Measurements from ENCODE around the gene SARDH.

SARDH gene

DNA sequence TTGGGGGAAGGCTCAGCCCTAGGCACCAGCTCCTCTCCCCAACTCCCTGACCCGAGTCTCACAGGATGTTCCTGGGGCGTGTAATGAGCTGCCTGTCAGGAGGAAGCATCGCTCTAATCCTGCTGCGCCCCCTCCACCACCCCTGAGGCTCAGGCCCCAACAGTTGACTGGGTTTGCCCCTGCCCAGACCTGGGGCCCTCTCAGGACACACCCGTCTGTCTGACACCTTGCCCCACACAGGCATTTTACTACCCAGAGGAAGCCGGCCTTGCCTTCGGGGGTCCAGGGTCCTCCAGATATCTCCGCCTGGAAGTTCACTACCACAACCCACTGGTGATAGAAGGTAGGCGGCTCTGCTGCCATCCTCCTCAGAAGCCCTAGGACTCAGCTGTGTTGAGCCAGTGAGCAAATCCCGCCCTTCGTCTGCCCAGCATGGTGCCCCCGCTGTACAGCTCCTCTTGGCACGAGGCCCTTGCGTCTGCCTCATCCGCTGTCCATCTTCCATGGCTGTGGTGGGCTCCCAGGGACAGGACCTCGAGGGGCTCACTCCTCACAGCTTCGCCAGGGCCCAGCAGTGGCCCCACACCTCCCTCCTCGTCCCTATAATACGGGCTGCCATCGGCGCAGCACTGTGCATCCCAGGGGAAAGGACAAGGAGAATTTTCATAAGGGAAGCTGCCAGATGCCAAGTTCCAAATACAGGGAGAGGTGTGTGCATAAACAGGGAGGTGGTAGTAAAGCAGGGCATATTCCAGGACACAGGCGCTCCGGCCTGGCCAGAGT is 94.0 kb downstream of the SARDH start:
- no peak overlapping the region for H3K4me2 ChIP-seq (ENCODE audit: low read length)
- H4K20me1 ChIP-seq (ENCODE audit: control insufficient read depth, insufficient read depth, low read depth, low read length) = 0 out of 2 replicates have a peak, but pooled peaks cover 3% of the 10 kb centered on the region

DNA sequence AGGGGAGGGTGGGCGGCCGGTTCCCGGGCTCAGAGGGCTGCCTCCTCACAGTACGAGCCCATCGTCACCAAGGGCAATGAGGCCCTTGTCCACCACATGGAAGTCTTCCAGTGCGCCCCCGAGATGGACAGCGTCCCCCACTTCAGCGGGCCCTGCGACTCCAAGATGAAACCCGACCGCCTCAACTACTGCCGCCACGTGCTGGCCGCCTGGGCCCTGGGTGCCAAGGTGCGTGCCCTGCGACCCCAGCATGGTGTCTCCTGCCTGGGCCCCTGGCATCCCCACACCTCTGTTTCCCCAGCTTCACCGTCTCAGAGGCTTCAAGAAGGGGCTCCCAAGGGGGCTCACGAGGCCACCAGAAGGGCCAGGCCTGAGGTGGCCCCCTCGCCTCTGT is 94.8 kb downstream of the SARDH start:
- no peak for TF ChIP-seq EZH2phosphoT487 (IDR thresholded peaks at IDR 0.05; ENCODE audit: borderline replicate concordance, low read length)
- TF ChIP-seq, protein P1, sequence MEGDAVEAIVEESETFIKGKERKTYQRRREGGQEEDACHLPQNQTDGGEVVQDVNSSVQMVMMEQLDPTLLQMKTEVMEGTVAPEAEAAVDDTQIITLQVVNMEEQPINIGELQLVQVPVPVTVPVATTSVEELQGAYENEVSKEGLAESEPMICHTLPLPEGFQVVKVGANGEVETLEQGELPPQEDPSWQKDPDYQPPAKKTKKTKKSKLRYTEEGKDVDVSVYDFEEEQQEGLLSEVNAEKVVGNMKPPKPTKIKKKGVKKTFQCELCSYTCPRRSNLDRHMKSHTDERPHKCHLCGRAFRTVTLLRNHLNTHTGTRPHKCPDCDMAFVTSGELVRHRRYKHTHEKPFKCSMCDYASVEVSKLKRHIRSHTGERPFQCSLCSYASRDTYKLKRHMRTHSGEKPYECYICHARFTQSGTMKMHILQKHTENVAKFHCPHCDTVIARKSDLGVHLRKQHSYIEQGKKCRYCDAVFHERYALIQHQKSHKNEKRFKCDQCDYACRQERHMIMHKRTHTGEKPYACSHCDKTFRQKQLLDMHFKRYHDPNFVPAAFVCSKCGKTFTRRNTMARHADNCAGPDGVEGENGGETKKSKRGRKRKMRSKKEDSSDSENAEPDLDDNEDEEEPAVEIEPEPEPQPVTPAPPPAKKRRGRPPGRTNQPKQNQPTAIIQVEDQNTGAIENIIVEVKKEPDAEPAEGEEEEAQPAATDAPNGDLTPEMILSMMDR (IDR thresholded peaks at IDR 0.05; ENCODE audit: low read depth, low read length, poor library complexity, severe bottlenecking) = no peak
- H3K36me3 ChIP-seq (ENCODE audit: control insufficient read depth, low read length) = no peaks in the 10 kb centered on the region
- no peak overlapping the region for H3K4me3 ChIP-seq (ENCODE audit: low read length)
- H3K4me1 ChIP-seq (ENCODE audit: control insufficient read depth, low read length) = no peaks in the 10 kb centered on the region
- H3K4me2 ChIP-seq (ENCODE audit: low read length) = no peak overlapping the region
- 0 out of 2 replicates have a peak, but pooled peaks cover 3% of the 10 kb centered on the region for H4K20me1 ChIP-seq (ENCODE audit: control insufficient read depth, insufficient read depth, low read depth, low read length)
- no peaks in the 10 kb centered on the region for H3F3A ChIP-seq (ENCODE audit: control insufficient read depth, insufficient read depth)
- no peaks in the 10 kb centered on the region for H3K9me2 ChIP-seq (replicated peaks; ENCODE audit: control insufficient read depth, low read length)
- no peaks in the 10 kb centered on the region for H3K79me2 ChIP-seq (ENCODE audit: control insufficient read depth, low read length)
- H3K27me3 ChIP-seq (ENCODE audit: control insufficient read depth, low read length) = peaks cover 6% of the 10 kb centered on the region; the same call in 1 of the 2 replicates
- H3K27ac ChIP-seq (ENCODE audit: low read depth, low read length) = no peak overlapping the region
- no peaks in the 10 kb centered on the region for H3K9me3 ChIP-seq (ENCODE audit: control insufficient read depth, insufficient read depth, low read length)

More for the DNA sequence above, 94.0 kb downstream of the SARDH start:
- H3K4me3 ChIP-seq (ENCODE audit: low read length) = no peak overlapping the region
- no peaks in the 10 kb centered on the region for H3K36me3 ChIP-seq (ENCODE audit: control insufficient read depth, low read length)
- no peaks in the 10 kb centered on the region for H3K9me2 ChIP-seq (replicated peaks; ENCODE audit: control insufficient read depth, low read length)
- no peak overlapping the region for H3K27ac ChIP-seq (ENCODE audit: low read depth, low read length)
- no peaks in the 10 kb centered on the region for H3K9me3 ChIP-seq (ENCODE audit: control insufficient read depth, insufficient read depth, low read length)
- H3K4me1 ChIP-seq (ENCODE audit: control insufficient read depth, low read length) = no peaks in the 10 kb centered on the region
- TF ChIP-seq, protein P1 (IDR thresholded peaks at IDR 0.05; ENCODE audit: low read depth, low read length, poor library complexity, severe bottlenecking) = no peak
- TF ChIP-seq EZH2phosphoT487 (IDR thresholded peaks at IDR 0.05; ENCODE audit: borderline replicate concordance, low read length) = no peak
- peaks cover 6% of the 10 kb centered on the region; the same call in 1 of the 2 replicates for H3K27me3 ChIP-seq (ENCODE audit: control insufficient read depth, low read length)
- H3F3A ChIP-seq (ENCODE audit: control insufficient read depth, insufficient read depth) = no peaks in the 10 kb centered on the region
- H3K79me2 ChIP-seq (ENCODE audit: control insufficient read depth, low read length) = no peaks in the 10 kb centered on the region

DNA sequence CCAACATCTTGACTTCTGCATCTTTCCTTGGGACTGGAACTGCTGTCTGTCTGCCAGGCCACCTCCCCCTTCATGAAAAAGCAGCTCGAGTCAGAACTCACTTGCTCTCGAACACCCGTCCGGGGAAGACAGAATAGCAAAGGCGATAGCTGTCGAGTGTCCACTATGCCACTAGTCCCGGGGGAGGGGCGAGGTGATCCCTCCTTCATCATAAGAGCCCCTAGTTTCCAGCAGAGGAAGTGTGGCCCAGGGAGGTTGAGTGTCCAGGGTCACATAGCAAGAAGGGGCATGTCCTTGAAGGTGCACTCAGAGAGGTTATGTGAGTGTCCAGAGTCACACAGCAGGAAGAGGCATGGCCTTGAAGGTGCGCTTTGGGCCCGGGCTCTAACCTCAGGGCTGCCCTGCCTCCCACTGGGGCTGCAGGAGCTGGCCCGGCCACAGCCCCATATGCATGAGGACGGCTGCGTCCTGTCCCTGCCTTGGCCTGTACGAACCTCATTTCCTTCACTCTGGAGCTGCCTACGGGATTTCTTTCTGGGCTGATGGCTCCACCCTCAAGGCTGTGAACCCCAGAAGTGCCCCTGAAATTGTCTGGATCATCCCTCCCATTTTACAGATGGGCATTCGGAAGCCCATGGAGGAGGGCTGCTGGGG is 95.3 kb downstream of the SARDH start:
- Histone ChIP-seq H3K27me3 (ENCODE audit: control insufficient read depth, low read length) (peaks cover 6% of the 10 kb centered on the region; the same call in 1 of the 2 replicates), H3K4me3 (ENCODE audit: low read length) (no peak overlapping the region), H3F3A (ENCODE audit: control insufficient read depth, insufficient read depth) (no peaks in the 10 kb centered on the region), H3K9me2 (replicated peaks; ENCODE audit: control insufficient read depth, low read length) (no peaks in the 10 kb centered on the region), H3K27ac (ENCODE audit: low read depth, low read length) (no peak overlapping the region), H3K79me2 (ENCODE audit: control insufficient read depth, low read length) (no peaks in the 10 kb centered on the region), H3K36me3 (ENCODE audit: control insufficient read depth, low read length) (no peaks in the 10 kb centered on the region), H3K4me1 (ENCODE audit: control insufficient read depth, low read length) (no peaks in the 10 kb centered on the region), H3K9me3 (ENCODE audit: control insufficient read depth, insufficient read depth, low read length) (no peaks in the 10 kb centered on the region), H4K20me1 (ENCODE audit: control insufficient read depth, insufficient read depth, low read depth, low read length) (0 out of 2 replicates have a peak, but pooled peaks cover 3% of the 10 kb centered on the region), H3K4me2 (ENCODE audit: low read length) (no peak overlapping the region)
- TF ChIP-seq EZH2phosphoT487 (IDR thresholded peaks at IDR 0.05; ENCODE audit: borderline replicate concordance, low read length) = no peak
- TF ChIP-seq, protein P1 (IDR thresholded peaks at IDR 0.05; ENCODE audit: low read depth, low read length, poor library complexity, severe bottlenecking) = no peak
